Fibroblast of lung (primary cell): ENCODE measurements around the gene SGSH.

Experiments
- CTCF ChIP-seq, 2 donors: IDR thresholded peaks in 1 of 2; conservative IDR thresholded peaks in 1 of 2; 1 replicate in 1 of 2; 2 replicates in 1 of 2; pipeline ENCODE4 v1.5.1; 2011 to 2012; ENCODE audit warnings: low read length in 2 of 2, control low read depth in 1 of 2, inconsistent platforms in 1 of 2, low read depth in 1 of 2, mild to moderate bottlenecking in 1 of 2
- EZH2 ChIP-seq: IDR thresholded peaks from 2 replicates; pipeline ENCODE4 v1.5.1; 2012; ENCODE audit warnings: low read length, control low read depth, mild to moderate bottlenecking; ENCODE audit errors: missing control alignments

- TF ChIP-seq CTCF (conservative IDR thresholded peaks at IDR 0.05 in 1 of 2, IDR thresholded peaks at IDR 0.05 in 1 of 2; ENCODE audit: low read depth in 1 of 2, low read length in 2 of 2) (no peak), EZH2 (no peak)
These were observed 35.8 kb downstream of the SGSH start for GRCh38 chr17:80184423-80184714.
